ENCODE data around the gene LRRTM2. TPM values are rescaled to one million over a fixed set of nuclear protein-coding genes. Genes with fewer than 3 reads are reported as not detected.

LRRTM2 gene
- total and polyA plus RNA-seq, 4 donors = 0.08 to 0.71 (median 0.24) TPM; not detected in 1

- no peak overlapping the region for H3K27ac ChIP-seq (ENCODE audit: low read depth in 1 of 2, low read length in 2 of 2)
- no peaks in the 10 kb centered on the region for H3K27me3 ChIP-seq (ENCODE audit: control insufficient read depth in 4 of 4, insufficient read depth in 4 of 4, low read length in 3 of 4)
- DNase-seq (ENCODE audit: low spot score) = no peak
- peaks cover 0 to 6% (median 4%) of the 10 kb centered on the region in 4 donors for H3K4me1 ChIP-seq (ENCODE audit: control insufficient read depth in 4 of 4, insufficient read depth in 4 of 4, low read length in 3 of 4)
- TF ChIP-seq, protein P1, sequence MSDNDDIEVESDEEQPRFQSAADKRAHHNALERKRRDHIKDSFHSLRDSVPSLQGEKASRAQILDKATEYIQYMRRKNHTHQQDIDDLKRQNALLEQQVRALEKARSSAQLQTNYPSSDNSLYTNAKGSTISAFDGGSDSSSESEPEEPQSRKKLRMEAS (IDR thresholded peaks at IDR 0.05) = no peak
- TF ChIP-seq, protein P2, sequence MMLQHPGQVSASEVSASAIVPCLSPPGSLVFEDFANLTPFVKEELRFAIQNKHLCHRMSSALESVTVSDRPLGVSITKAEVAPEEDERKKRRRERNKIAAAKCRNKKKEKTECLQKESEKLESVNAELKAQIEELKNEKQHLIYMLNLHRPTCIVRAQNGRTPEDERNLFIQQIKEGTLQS (IDR thresholded peaks at IDR 0.05) = no peak
- TF ChIP-seq ZBTB33 (IDR thresholded peaks at IDR 0.05) = no peak
- no peak for TF ChIP-seq YY1 (IDR thresholded peaks at IDR 0.05)
- no peak for TF ChIP-seq GABPA (IDR thresholded peaks at IDR 0.05 in 1 of 2, conservative IDR thresholded peaks at IDR 0.05 in 1 of 2)
- TF ChIP-seq HNF4A (conservative IDR thresholded peaks at IDR 0.05) = no peak
- TF ChIP-seq RXRA (IDR thresholded peaks at IDR 0.05) = no peak
- TF ChIP-seq TAF1 (conservative IDR thresholded peaks at IDR 0.05) = no peak
- TF ChIP-seq FOXA1 (IDR thresholded peaks at IDR 0.05) = no peak
- H3K36me3 ChIP-seq (ENCODE audit: control insufficient read depth in 4 of 4, insufficient read depth in 3 of 4, low read depth in 1 of 4, low read length in 3 of 4) = peaks cover 0 to 5% (median 0%) of the 10 kb centered on the region in 4 donors
- no peak overlapping the region for H3K4me3 ChIP-seq (ENCODE audit: low read depth in 1 of 3, low read length in 3 of 3)
- no peaks in the 10 kb centered on the region for H3K9me3 ChIP-seq (ENCODE audit: control insufficient read depth in 4 of 4, low read length in 3 of 4)
- no peak overlapping the region for H3K9ac ChIP-seq (ENCODE audit: low read depth in 1 of 2, low read length in 2 of 2)
- 98% methylated on average over 2 of the region's 2 CpGs for WGBS
Measured at GRCh38 chr5:138843316-138844124, 31.6 kb downstream of the LRRTM2 start.

DNA sequence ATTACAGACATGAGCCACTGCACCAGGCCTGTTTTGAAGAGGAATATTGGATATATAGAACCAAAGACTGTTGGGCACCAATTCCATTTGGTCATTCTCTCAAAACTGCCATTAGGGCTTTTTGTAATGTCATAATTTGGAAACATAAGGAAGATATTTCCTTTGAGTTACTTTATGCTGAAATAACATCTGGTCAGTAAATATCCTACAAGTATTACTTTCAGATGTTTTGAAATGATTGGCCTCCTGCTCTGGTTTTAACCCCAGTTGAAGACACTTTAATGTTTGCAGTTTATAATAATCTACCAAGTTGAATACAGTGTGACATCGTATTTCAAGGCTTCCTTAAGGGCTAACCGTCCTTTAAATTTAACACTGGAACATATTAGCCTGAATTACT is 33.6 kb downstream of the LRRTM2 start:
- Histone ChIP-seq H3K9me3 (ENCODE audit: control insufficient read depth in 4 of 4, low read length in 3 of 4) (no peaks in the 10 kb centered on the region), H3K27me3 (ENCODE audit: control insufficient read depth in 4 of 4, insufficient read depth in 4 of 4, low read length in 3 of 4) (no peaks in the 10 kb centered on the region), H3K9ac (ENCODE audit: low read depth in 1 of 2, low read length in 2 of 2) (no peak overlapping the region), H3K4me1 (ENCODE audit: control insufficient read depth in 4 of 4, insufficient read depth in 4 of 4, low read length in 3 of 4) (peaks cover 0 to 6% (median 4%) of the 10 kb centered on the region in 4 donors), H3K27ac (ENCODE audit: low read depth in 1 of 2, low read length in 2 of 2) (no peak overlapping the region), H3K4me3 (ENCODE audit: low read depth in 1 of 3, low read length in 3 of 3) (no peak overlapping the region), H3K36me3 (ENCODE audit: control insufficient read depth in 4 of 4, insufficient read depth in 3 of 4, low read depth in 1 of 4, low read length in 3 of 4) (peaks cover 0 to 5% (median 0%) of the 10 kb centered on the region in 4 donors)
- 95% methylated on average over 2 of the region's 2 CpGs for WGBS
- TF ChIP-seq, protein P1 (IDR thresholded peaks at IDR 0.05) = no peak
- TF ChIP-seq RAD21 (IDR thresholded peaks at IDR 0.05) (no peak), JUND (IDR thresholded peaks at IDR 0.05) (no peak), SP1 (IDR thresholded peaks at IDR 0.05) (no peak), FOXA2 (IDR thresholded peaks at IDR 0.05) (no peak), HNF4A (conservative IDR thresholded peaks at IDR 0.05) (no peak), ZBTB33 (IDR thresholded peaks at IDR 0.05) (no peak), FOXA1 (IDR thresholded peaks at IDR 0.05) (no peak)
- TF ChIP-seq, protein P3, sequence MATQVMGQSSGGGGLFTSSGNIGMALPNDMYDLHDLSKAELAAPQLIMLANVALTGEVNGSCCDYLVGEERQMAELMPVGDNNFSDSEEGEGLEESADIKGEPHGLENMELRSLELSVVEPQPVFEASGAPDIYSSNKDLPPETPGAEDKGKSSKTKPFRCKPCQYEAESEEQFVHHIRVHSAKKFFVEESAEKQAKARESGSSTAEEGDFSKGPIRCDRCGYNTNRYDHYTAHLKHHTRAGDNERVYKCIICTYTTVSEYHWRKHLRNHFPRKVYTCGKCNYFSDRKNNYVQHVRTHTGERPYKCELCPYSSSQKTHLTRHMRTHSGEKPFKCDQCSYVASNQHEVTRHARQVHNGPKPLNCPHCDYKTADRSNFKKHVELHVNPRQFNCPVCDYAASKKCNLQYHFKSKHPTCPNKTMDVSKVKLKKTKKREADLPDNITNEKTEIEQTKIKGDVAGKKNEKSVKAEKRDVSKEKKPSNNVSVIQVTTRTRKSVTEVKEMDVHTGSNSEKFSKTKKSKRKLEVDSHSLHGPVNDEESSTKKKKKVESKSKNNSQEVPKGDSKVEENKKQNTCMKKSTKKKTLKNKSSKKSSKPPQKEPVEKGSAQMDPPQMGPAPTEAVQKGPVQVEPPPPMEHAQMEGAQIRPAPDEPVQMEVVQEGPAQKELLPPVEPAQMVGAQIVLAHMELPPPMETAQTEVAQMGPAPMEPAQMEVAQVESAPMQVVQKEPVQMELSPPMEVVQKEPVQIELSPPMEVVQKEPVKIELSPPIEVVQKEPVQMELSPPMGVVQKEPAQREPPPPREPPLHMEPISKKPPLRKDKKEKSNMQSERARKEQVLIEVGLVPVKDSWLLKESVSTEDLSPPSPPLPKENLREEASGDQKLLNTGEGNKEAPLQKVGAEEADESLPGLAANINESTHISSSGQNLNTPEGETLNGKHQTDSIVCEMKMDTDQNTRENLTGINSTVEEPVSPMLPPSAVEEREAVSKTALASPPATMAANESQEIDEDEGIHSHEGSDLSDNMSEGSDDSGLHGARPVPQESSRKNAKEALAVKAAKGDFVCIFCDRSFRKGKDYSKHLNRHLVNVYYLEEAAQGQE (IDR thresholded peaks at IDR 0.05) = no peak
- DNase-seq (ENCODE audit: low spot score) = no peak

Measured in liver (tissue), 9 donors.